GM23248 (cell line): ENCODE results near the gene GEN1. TPM values are rescaled to one million over a fixed set of nuclear protein-coding genes. Genes with fewer than 3 reads are reported as not detected.

Experiments
- DNase-seq: peaks from one replicate; pipeline ENCODE4 v3.0.0-alpha.2; 2015
- H2AFZ ChIP-seq: fragments of 200-600 bp; sonication (generic); 2 replicates; pipeline ENCODE4 v1.6.1; 2016; ENCODE audit warnings: antibody characterized with exemption
- H3F3A ChIP-seq: fragments of 200-600 bp; sonication (generic); 2 replicates; pipeline ENCODE4 v1.6.1; 2016; ENCODE audit warnings: mild to moderate bottlenecking, antibody characterized with exemption, mixed run types; ENCODE audit not compliant: insufficient read depth
- H3K27ac ChIP-seq: fragments of 200-600 bp; sonication (generic); 2 replicates; pipeline ENCODE4 v1.5.1; 2016; ENCODE audit warnings: mild to moderate bottlenecking
- H3K27me3 ChIP-seq: fragments of 200-600 bp; sonication (generic); replicated peaks from 2 replicates; pipeline ENCODE4 v1.6.1; 2016; ENCODE audit warnings: mild to moderate bottlenecking; ENCODE audit not compliant: insufficient read depth
- H3K36me3 ChIP-seq: fragments of 200-600 bp; sonication (generic); 2 replicates; pipeline ENCODE4 v1.6.1; 2016; ENCODE audit warnings: low read depth, mild to moderate bottlenecking
- H3K4me1 ChIP-seq: fragments of 200-600 bp; sonication (generic); 2 replicates; pipeline ENCODE4 v1.6.1; 2016; ENCODE audit warnings: mild to moderate bottlenecking; ENCODE audit not compliant: insufficient read depth
- H3K4me2 ChIP-seq: fragments of 200-600 bp; sonication (generic); one replicate; pipeline ENCODE4 v1.6.1; 2016; ENCODE audit warnings: mild to moderate bottlenecking; ENCODE audit not compliant: unreplicated experiment
- H3K4me3 ChIP-seq: fragments of 200-600 bp; sonication (generic); 2 replicates; pipeline ENCODE4 v1.5.1; 2016; ENCODE audit warnings: mild to moderate bottlenecking
- H3K79me2 ChIP-seq: fragments of 200-600 bp; sonication (generic); 2 replicates; pipeline ENCODE4 v1.6.1; 2016; ENCODE audit warnings: mild to moderate bottlenecking; ENCODE audit not compliant: insufficient read depth
- H3K9ac ChIP-seq: fragments of 200-600 bp; sonication (generic); 2 replicates; pipeline ENCODE4 v1.6.1; 2016; ENCODE audit warnings: mild to moderate bottlenecking
- H3K9me2 ChIP-seq: fragments of 200-600 bp; sonication (generic); 2 replicates; pipeline ENCODE4 v1.6.1; 2016; ENCODE audit warnings: mixed run types, mild to moderate bottlenecking, moderate library complexity; ENCODE audit not compliant: insufficient read depth
- H3K9me3 ChIP-seq: fragments of 200-600 bp; sonication (generic); one replicate; pipeline ENCODE4 v1.6.1; 2017; ENCODE audit warnings: low read depth
- H4K20me1 ChIP-seq: fragments of 200-600 bp; sonication (generic); 2 replicates; pipeline ENCODE4 v1.6.0; 2016; ENCODE audit not compliant: insufficient read depth
- EZH2 ChIP-seq: fragments of 200-600 bp; sonication (generic); IDR thresholded peaks from 2 replicates; pipeline ENCODE4 v1.6.1; 2018; ENCODE audit warnings: antibody characterized with exemption, mild to moderate bottlenecking; ENCODE audit not compliant: insufficient read depth, poor library complexity, severe bottlenecking
- EZH2phosphoT487 ChIP-seq: fragments of 200-600 bp; sonication (generic); IDR thresholded peaks from 2 replicates; pipeline ENCODE4 v1.6.1; 2018; ENCODE audit warnings: antibody characterized with exemption, moderate library complexity, mild to moderate bottlenecking, low read depth; ENCODE audit not compliant: insufficient read depth
- WGBS, 2 experiments: methylation state at CpG; one replicate each; pipeline ENCODE4 v1.1.6; 2015 to 2017; ENCODE audit warnings: low lambda C conversion rate in 2 of 2, low coverage in 1 of 2; ENCODE audit errors: missing lambda C conversion rate in 2 of 2; 5-methylcytosine and 5-hydroxymethylcytosine counted together
- in situ Hi-C: fragments of 300-500 bp; cut with MboI; formaldehyde crosslinking; loops from 2 replicates; pipeline ENCODE4 v1.15.0; 2020
- polyA plus RNA-seq: library from polyadenylated mRNA; unstranded; fragments of >200 nt; fragmentation: Nextera tagmentation; extraction: Ambion mirVana; gene quantifications from 2 replicates; pipeline ENCODE4 v1.2.1, GENCODE V29; 2016
- total RNA-seq: library from RNA; depleted of rRNA; stranded (reverse); fragments of >200 nt; shearing (Covaris generic); gene quantifications from 2 replicates; pipeline ENCODE4 v1.2.3, GENCODE V29; 2014

Gene GEN1
- total and polyA plus RNA-seq, 2 experiments from 2014 or later: 3.9 to 10.2 TPM

GRCh38 chr2:17805717-17806363 is 51.9 kb downstream of the GEN1 start:
- no peak for DNase-seq
- Histone ChIP-seq H3K9me3 (no peaks in the 10 kb centered on the region), H3K9ac (no peak overlapping the region)

GRCh38 chr2:17813010-17813741 is 59.2 kb downstream of the GEN1 start:
- H3K4me2 ChIP-seq: peak overlapping the region; percentile 68
- H3K27ac ChIP-seq: peak overlapping the region; percentile 66
- H3K79me2 ChIP-seq: no peaks in the 10 kb centered on the region
- TF ChIP-seq EZH2: no peak
- TF ChIP-seq EZH2phosphoT487: no peak
- H3K9me3 ChIP-seq: no peaks in the 10 kb centered on the region
- no peaks in the 10 kb centered on the region for H4K20me1 ChIP-seq
- in situ Hi-C loops: no loop called here
- H3K36me3 ChIP-seq: no peaks in the 10 kb centered on the region
- DNase-seq: peak; percentile 89
- H3F3A ChIP-seq: peaks cover 16% of the 10 kb centered on the region
- H3K9me2 ChIP-seq: no peaks in the 10 kb centered on the region
- 17 to 18% methylated on average over 5 of the region's 5 CpGs for WGBS, 2 experiments
- H3K9ac ChIP-seq: peak overlapping the region; percentile 50
- H3K4me3 ChIP-seq: peak overlapping the region; percentile 46
- H3K27me3 ChIP-seq: no peaks in the 10 kb centered on the region
- H2AFZ ChIP-seq: peak overlapping the region; percentile 60
- H3K4me1 ChIP-seq: peaks cover 12% of the 10 kb centered on the region

More at GRCh38 chr2:17805717-17806363, 51.9 kb downstream of the GEN1 start:
- Histone ChIP-seq H3K27me3 (no peaks in the 10 kb centered on the region), H3K4me3 (no peak overlapping the region), H4K20me1 (no peaks in the 10 kb centered on the region), H3K36me3 (no peaks in the 10 kb centered on the region), H3F3A (no peaks in the 10 kb centered on the region), H3K4me1 (no peaks in the 10 kb centered on the region), H3K4me2 (no peak overlapping the region), H3K27ac (no peak overlapping the region), H3K79me2 (no peaks in the 10 kb centered on the region), H2AFZ (no peak overlapping the region), H3K9me2 (no peaks in the 10 kb centered on the region)
- TF ChIP-seq EZH2phosphoT487 (no peak), EZH2 (no peak)
- 76 to 78% methylated on average over 8 of the region's 8 CpGs for WGBS, 2 experiments
- in situ Hi-C loops: no loop called here

GRCh38 chr2:17813742-17814473 is 60.0 kb downstream of the GEN1 start:
- H3K9ac ChIP-seq: peak overlapping the region; percentile 50

GRCh38 chr2:17814601-17815000 is 60.7 kb downstream of the GEN1 start:
- in situ Hi-C loops: no loop called here
- no peak overlapping the region for H2AFZ ChIP-seq
- no peaks in the 10 kb centered on the region for H3K9me2 ChIP-seq
- H3K4me1 ChIP-seq: peaks cover 12% of the 10 kb centered on the region
- no peak for DNase-seq
- H3K36me3 ChIP-seq: no peaks in the 10 kb centered on the region
- no peaks in the 10 kb centered on the region for H4K20me1 ChIP-seq
- no peaks in the 10 kb centered on the region for H3K9me3 ChIP-seq
- H3K4me3 ChIP-seq: no peak overlapping the region
- H3K79me2 ChIP-seq: no peaks in the 10 kb centered on the region
- no peak overlapping the region for H3K9ac ChIP-seq
- H3K27ac ChIP-seq: no peak overlapping the region
- 91 to 97% methylated on average over 1 of the region's 1 CpG for WGBS, 2 experiments
- TF ChIP-seq EZH2phosphoT487 (no peak), EZH2 (no peak)
- H3K27me3 ChIP-seq: no peaks in the 10 kb centered on the region
- H3K4me2 ChIP-seq: no peak overlapping the region
- H3F3A ChIP-seq: peaks cover 16% of the 10 kb centered on the region

More at GRCh38 chr2:17813742-17814473, 60.0 kb downstream of the GEN1 start:
- in situ Hi-C loops: no loop called here
- H3K27ac ChIP-seq: peak overlapping the region; percentile 66
- H4K20me1 ChIP-seq: no peaks in the 10 kb centered on the region
- H3K4me3 ChIP-seq: peak overlapping the region; percentile 46
- WGBS, 2 experiments: 26% methylated on average over 5 of the region's 5 CpGs
- H3K4me2 ChIP-seq: peak overlapping the region; percentile 68
- H3K27me3 ChIP-seq: no peaks in the 10 kb centered on the region
- TF ChIP-seq EZH2phosphoT487 (no peak), EZH2 (no peak)
- H2AFZ ChIP-seq: peak overlapping the region; percentile 60
- no peaks in the 10 kb centered on the region for H3K9me2 ChIP-seq
- H3F3A ChIP-seq: peaks cover 16% of the 10 kb centered on the region
- peak; percentile 81 for DNase-seq
- no peaks in the 10 kb centered on the region for H3K9me3 ChIP-seq
- H3K36me3 ChIP-seq: no peaks in the 10 kb centered on the region
- H3K79me2 ChIP-seq: no peaks in the 10 kb centered on the region
- peaks cover 12% of the 10 kb centered on the region for H3K4me1 ChIP-seq
